GM10266 (cell line): ENCODE data around the gene CCR7.

Experiments
- DNase-seq: peaks from one replicate; pipeline ENCODE4 v3.0.0; 2012; ENCODE audit errors: extremely low spot score
- TF ChIP-seq, protein P1 (sequence below): IDR thresholded peaks from 2 replicates; pipeline ENCODE4 v1.5.1; 2012; ENCODE audit warnings: mild to moderate bottlenecking, low read depth; ENCODE audit not compliant: control insufficient read depth, insufficient read depth; ENCODE audit errors: missing control alignments

CCR7 gene, protein sequence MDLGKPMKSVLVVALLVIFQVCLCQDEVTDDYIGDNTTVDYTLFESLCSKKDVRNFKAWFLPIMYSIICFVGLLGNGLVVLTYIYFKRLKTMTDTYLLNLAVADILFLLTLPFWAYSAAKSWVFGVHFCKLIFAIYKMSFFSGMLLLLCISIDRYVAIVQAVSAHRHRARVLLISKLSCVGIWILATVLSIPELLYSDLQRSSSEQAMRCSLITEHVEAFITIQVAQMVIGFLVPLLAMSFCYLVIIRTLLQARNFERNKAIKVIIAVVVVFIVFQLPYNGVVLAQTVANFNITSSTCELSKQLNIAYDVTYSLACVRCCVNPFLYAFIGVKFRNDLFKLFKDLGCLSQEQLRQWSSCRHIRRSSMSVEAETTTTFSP

DNA sequence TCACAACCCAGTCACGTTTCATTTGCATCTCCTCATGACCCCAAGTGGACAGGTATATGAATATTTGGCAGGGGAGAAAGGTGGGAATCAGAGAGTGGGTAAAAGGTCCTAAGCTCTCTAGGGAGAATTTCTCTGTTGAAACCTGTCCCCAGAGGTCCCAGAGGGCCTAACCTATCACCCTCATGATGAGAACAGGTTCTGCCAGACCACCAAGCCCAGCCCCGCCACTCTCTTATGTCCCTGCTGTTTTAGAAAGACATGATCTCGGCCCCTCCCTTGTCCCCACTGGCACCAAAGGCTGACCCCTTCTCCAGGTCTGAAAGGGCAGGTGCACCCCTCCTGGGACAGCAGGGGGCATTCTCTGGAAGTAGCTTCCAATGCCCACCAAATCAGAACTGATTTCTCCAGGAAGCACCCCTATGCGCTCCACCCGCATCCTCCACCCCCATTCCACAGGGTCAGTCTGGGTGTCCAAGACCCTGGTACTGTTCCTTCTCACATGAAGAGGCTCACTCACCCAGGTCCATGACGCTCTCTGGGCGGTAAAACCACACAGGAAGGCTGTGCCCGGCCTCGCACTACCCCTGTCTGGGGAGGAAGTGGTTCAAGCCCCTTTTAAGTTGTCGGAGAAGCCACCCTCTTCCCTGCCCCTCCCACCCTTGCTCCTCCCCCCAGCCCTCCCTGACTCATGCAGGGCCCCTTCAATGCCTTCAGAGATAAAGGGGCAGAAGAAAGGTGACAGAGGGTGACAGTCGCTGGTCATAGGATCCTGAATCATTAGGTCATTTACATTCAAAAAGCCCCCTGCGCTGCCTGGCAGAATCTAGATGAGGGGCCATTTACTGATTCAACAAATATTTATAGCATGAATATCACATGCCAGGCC is at the start of gene CCR7:
TSS of gene CCR7 (minus strand) at position 590 of the 886 bp plus-strand sequence. CDS start at position 527, 63 bp downstream.
- TF ChIP-seq, protein P1, sequence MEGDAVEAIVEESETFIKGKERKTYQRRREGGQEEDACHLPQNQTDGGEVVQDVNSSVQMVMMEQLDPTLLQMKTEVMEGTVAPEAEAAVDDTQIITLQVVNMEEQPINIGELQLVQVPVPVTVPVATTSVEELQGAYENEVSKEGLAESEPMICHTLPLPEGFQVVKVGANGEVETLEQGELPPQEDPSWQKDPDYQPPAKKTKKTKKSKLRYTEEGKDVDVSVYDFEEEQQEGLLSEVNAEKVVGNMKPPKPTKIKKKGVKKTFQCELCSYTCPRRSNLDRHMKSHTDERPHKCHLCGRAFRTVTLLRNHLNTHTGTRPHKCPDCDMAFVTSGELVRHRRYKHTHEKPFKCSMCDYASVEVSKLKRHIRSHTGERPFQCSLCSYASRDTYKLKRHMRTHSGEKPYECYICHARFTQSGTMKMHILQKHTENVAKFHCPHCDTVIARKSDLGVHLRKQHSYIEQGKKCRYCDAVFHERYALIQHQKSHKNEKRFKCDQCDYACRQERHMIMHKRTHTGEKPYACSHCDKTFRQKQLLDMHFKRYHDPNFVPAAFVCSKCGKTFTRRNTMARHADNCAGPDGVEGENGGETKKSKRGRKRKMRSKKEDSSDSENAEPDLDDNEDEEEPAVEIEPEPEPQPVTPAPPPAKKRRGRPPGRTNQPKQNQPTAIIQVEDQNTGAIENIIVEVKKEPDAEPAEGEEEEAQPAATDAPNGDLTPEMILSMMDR = peak; percentile 20
- peak; percentile 64 for DNase-seq

DNA sequence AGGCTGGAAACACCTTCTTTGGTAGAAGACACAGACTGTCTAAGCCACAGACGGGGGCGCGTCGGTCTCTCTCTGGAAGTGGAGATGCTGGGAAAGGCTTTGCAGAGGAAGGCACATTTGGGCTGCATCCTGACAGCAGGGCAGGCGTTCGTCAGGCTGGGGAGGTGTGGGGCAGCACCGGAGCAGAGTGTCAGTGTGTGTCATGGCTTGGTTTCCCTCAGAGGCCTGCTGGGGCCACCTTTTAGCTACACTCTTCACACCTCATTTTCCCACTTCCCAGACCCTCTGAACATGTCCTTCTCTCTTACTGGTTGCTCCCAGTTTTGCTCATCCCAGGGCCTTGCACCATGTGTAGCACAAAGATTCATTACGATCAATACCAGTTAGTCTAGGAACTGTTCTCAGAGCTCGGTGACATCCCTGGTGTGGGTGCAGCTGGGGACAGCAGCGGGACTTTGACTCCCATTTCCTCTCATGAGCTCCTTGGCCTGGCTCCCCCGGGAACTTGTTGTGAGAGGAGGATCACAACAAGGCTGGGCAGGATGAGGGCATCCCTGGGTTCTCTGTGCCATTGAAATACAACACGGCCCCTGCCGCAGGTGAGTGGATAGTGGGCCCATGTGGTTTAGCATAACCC is 49.3 kb upstream of the CCR7 start:
- TF ChIP-seq, protein P1 = no peak
- no peak for DNase-seq

DNA sequence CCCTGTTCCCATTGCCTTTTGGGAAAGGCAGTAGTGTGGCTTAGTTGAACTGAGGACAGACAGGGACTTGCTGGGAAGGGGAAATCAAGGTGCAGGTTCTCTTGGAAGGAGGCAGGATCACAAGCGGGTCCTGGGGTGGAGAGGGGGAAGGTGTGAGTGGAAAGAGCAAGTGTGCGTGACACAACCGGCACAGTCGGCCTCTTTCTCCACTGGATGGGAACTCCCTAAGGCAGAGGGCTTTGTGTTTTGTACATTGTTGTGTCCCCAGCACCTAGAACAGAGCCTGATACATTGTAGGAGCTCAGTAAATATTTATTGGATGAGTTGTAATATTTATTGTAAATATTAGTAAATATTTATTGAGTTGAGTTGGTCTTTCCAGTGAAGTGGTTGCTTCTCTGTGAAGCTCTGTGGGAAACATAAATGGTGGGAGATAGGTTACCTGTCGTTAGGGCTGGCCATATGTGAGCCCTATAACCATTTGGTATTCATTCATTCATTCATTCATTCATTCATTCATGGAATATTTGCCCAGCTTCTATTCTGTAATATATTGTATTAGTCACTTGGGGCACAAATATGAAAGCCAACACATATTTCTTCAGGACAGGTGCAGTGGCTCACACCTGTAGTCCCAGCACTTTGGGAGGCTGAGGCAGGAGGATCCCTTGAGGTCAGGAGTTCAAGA is 48.3 kb upstream of the CCR7 start:
- TF ChIP-seq, protein P1 = no peak
- no peak for DNase-seq

DNA sequence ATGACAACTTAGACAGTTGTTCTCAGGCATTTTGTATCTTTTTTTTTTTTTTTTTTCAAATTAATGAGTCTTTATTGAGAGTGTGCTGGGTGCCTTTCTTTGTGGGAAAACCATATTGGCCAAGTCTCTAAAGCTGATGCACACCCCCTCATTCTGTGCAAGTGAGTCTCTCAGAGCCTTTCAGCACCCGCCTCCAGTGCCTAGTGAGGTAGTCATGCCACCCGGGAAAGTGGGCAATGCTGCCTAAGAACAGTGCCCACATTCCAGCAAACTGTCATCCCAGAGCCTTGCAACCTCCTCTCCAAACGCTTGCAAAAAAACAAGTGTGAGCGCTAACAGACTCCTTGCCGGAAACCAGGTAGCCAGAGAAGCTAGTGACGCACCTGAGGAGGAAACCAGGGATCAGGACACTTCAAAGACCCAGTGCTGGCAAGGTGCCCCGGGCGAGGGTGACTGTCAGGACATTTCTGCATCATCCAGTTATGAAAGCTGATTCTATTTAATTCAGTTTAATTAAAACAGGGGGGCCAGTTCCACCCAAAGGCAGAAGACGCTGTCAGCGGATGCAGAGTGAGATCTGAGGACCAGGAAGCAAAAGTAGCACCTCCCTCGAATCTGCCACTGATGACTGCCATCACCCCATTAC is 47.5 kb upstream of the CCR7 start:
- TF ChIP-seq, protein P1 = no peak
- no peak for DNase-seq

DNA sequence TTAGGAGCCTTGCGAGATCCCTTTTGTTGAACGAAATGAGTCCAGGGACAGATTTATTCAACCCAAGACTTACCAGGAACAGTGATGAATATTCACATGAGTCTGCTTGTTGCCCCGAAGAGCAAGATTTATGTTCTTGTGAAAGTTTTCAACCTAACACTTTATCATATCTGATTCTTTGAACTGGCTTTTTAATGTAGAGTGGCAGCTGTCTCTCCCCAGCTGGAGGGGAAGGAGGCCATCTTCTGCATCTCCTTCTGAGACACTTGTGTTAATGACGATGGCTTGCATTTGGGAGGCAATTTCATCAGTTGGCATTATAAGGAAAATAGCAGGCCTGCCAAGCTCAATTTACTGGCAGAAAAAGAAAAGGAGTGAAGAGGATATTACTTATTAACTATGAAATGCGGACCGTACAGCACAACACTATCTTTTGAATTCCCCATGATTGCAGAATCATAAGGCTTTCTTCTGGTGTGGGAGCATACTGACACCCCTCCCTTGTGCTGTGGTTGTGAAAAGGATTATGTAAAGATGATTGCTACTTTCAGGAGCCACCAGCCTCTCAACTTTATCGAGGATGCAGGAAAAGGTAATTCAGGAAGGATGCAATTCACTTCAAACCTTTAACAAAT is 46.7 kb upstream of the CCR7 start:
- DNase-seq = no peak
- TF ChIP-seq, protein P1 = no peak

DNA sequence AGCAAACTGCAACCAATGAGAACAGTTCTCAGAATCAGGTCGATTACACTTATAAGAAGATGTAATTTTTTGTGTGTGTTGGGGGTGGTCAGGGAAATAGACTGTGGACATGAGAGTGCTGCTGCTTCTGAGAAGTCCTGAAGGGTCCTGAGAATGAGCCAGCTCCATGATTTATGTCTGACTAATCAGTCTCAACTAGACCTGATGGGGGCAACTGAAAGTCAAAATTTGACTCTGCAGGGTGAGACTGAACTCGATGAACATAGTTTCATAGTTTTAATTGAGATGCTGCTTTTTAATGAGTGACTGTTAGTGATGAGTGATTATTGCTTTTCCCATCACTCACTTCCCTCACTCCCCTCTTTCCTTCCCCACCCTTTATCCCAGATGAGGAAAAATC is 45.1 kb upstream of the CCR7 start:
- no peak for DNase-seq
- TF ChIP-seq, protein P1 = no peak
